NT2/D1 (cell line): ENCODE results near the gene PLEKHA5.

ENCODE experiments used
- DNase-seq: peaks from one replicate; pipeline ENCODE4 v3.0.0-alpha.2; 2011; ENCODE audit warnings: low read depth, low spot score
- H3K27me3 ChIP-seq: 2 replicates; pipeline ENCODE4 v1.6.0; 2011; ENCODE audit warnings: mild to moderate bottlenecking; ENCODE audit not compliant: insufficient read length, insufficient read depth
- H3K36me3 ChIP-seq: 2 replicates; pipeline ENCODE4 v1.6.1; 2011; ENCODE audit warnings: mild to moderate bottlenecking, low read length, mixed read lengths; ENCODE audit not compliant: insufficient read depth, insufficient read length
- H3K4me1 ChIP-seq: 2 replicates; pipeline ENCODE4 v1.5.1; 2011; ENCODE audit not compliant: insufficient read depth, insufficient read length
- H3K4me3 ChIP-seq: 2 replicates; pipeline ENCODE4 v1.5.1; 2011; ENCODE audit warnings: low read depth; ENCODE audit not compliant: insufficient read length
- H3K9ac ChIP-seq: 2 replicates; pipeline ENCODE4 v1.6.0; 2011; ENCODE audit warnings: low read depth; ENCODE audit not compliant: insufficient read length
- H3K9me3 ChIP-seq: 2 replicates; pipeline ENCODE4 v1.5.1; 2011; ENCODE audit warnings: mild to moderate bottlenecking, low read length; ENCODE audit not compliant: insufficient read depth
- SUZ12 ChIP-seq: IDR thresholded peaks from 2 replicates; pipeline ENCODE4 v1.6.1; 2011; ENCODE audit not compliant: insufficient read length, insufficient read depth; ENCODE audit errors: extremely low read depth
- YY1 ChIP-seq: IDR thresholded peaks from 2 replicates; pipeline ENCODE4 v1.6.1; 2011; ENCODE audit not compliant: insufficient read length, insufficient read depth
- ZNF274 ChIP-seq: IDR thresholded peaks from 2 replicates; pipeline ENCODE4 v1.6.1; 2011; ENCODE audit warnings: mild to moderate bottlenecking, low read depth, low read length

The PLEKHA5 gene

DNA sequence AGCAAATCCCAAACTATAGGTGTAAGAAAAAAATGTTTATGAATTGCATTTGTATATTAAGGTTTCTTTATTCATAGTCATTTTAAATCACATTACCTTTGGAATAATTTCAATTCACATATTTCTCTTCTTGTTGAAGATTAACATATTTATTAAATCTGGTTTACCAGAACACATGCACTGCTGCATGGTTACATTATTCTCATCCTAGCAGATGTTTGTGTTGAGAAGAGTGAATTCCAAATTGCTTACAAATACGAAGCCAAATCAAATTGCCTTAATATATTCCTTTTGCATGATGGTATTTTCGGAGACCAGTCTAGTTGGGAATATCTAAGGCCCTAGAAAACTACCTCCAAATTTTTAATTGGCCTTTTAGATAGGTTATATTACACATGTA lies 130.6 kb downstream of the PLEKHA5 start:
- no peak for DNase-seq
- H3K4me3 ChIP-seq = no peak overlapping the region
- no peaks in the 10 kb centered on the region for H3K27me3 ChIP-seq
- peaks cover 33% of the 10 kb centered on the region for H3K36me3 ChIP-seq
- TF ChIP-seq SUZ12 = no peak
- TF ChIP-seq YY1 = no peak
- no peak for TF ChIP-seq ZNF274
- H3K9me3 ChIP-seq = no peaks in the 10 kb centered on the region
- no peaks in the 10 kb centered on the region for H3K4me1 ChIP-seq
- no peak overlapping the region for H3K9ac ChIP-seq

DNA sequence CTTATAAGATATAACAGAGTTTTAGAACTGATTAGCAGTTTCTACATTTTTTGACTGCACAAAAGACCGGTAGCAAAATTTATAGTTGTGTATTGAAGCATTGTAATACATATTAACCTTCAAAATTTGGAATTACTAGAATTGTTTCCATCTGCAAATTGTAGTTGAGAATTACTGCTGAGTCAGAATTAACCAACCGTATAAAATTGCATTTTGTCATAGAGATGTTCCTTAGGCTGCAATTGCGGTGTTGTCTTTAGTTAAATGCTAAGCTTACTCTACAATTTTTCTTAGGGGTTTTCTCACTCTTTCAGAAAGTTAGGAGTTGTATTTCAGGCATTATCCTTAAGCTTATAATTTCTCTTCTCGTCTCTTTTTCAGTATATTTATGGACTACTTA lies 132.2 kb downstream of the PLEKHA5 start:
- H3K9ac ChIP-seq = no peak overlapping the region
- no peaks in the 10 kb centered on the region for H3K4me1 ChIP-seq
- TF ChIP-seq SUZ12 = no peak
- TF ChIP-seq YY1 = no peak
- no peak for TF ChIP-seq ZNF274
- H3K36me3 ChIP-seq = peaks cover 33% of the 10 kb centered on the region
- no peak overlapping the region for H3K4me3 ChIP-seq
- no peak for DNase-seq
- H3K9me3 ChIP-seq = no peaks in the 10 kb centered on the region
- H3K27me3 ChIP-seq = no peaks in the 10 kb centered on the region

DNA sequence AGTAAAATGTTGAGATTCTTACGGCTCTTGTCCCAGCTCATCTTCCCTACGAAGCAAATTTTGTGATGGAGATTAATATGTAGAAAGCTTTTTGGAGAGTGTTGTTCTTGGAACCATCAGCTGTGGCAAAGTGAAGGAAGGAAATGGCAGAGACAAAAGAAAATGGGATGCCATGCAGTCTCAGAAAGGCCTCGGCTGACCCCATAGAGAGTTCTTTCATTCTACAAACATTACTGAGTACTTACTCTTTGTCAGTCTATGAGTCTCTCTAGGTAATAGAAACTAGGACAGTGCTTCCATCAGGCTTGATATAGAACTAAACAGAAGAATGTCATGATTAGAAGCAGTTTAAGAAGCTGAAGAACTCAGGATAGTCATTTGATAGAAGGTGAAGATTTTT lies 134.1 kb downstream of the PLEKHA5 start:
- peaks cover 30% of the 10 kb centered on the region for H3K36me3 ChIP-seq
- no peak for TF ChIP-seq SUZ12
- TF ChIP-seq ZNF274 = no peak
- no peak for TF ChIP-seq YY1
- no peak overlapping the region for H3K9ac ChIP-seq
- H3K4me1 ChIP-seq = no peaks in the 10 kb centered on the region
- H3K27me3 ChIP-seq = no peaks in the 10 kb centered on the region
- no peaks in the 10 kb centered on the region for H3K9me3 ChIP-seq
- peak; percentile 89 for DNase-seq
- no peak overlapping the region for H3K4me3 ChIP-seq

DNA sequence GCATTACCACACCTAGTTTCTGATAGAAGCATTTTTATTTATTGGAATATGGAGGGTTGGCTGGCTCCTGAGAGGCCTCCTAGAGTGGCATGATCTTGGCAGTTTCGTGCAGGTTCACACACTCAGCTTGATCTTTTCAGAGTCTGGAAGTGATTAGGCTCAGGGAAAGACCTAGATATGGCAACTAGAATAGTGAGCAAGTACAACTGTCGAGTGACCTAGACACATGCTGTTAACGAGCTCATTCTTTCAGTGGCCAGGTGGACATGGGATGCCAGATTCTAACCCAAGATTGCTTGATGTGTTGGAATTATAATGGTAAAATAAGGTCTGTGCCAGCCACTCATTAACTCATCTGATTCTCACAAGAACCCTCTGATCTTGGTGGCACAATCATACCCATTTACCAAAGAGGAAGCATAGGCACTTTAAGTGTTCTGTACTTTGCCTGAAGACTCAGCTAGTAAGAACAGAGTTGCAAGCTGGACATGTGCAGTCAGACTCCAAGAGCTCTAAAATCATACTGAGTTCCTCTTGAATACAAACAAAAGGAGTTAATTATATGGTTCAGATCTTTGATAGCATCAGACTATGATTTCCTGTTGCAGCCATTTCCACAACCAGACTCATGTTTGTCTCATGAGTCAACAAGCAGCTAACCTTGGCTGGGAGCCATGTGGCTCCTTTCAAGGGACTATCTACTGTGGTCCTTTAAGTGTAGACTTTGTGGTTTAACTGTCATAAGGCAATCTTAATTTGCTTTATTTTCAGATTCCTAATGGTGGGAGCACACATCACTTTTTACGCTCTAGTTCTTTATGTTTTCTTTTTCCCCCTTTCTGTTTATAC lies 144.2 kb downstream of the PLEKHA5 start:
- H3K4me3 ChIP-seq = no peak overlapping the region
- no peak overlapping the region for H3K9ac ChIP-seq
- no peak for DNase-seq
- no peaks in the 10 kb centered on the region for H3K9me3 ChIP-seq
- H3K36me3 ChIP-seq = peaks cover 64% of the 10 kb centered on the region
- no peaks in the 10 kb centered on the region for H3K4me1 ChIP-seq
- TF ChIP-seq SUZ12 = no peak
- TF ChIP-seq ZNF274 = no peak
- TF ChIP-seq YY1 = no peak
- no peaks in the 10 kb centered on the region for H3K27me3 ChIP-seq

DNA sequence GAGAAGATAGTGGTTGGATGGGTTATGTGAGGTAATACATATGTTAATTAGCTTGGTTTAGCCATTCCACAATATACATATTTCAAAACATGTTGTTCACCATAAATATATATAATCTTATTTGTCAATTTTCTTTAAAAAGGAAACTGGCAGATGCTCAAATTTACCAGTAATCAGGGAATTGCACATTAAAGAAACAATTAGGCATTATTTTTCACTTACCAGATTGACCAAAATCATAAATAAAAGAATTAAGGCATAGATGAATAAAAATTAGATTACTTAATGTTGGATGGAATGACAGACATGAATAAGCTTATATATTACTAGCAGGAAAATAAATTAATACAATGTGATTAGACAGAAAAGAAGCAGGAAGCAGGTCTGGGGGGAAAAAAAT lies 147.2 kb downstream of the PLEKHA5 start:
- Histone ChIP-seq H3K36me3 (peaks cover 68% of the 10 kb centered on the region), H3K9me3 (no peaks in the 10 kb centered on the region), H3K4me1 (no peaks in the 10 kb centered on the region), H3K4me3 (no peak overlapping the region), H3K9ac (no peak overlapping the region), H3K27me3 (no peaks in the 10 kb centered on the region)
- TF ChIP-seq YY1 (no peak), ZNF274 (no peak), SUZ12 (no peak)
- no peak for DNase-seq

DNA sequence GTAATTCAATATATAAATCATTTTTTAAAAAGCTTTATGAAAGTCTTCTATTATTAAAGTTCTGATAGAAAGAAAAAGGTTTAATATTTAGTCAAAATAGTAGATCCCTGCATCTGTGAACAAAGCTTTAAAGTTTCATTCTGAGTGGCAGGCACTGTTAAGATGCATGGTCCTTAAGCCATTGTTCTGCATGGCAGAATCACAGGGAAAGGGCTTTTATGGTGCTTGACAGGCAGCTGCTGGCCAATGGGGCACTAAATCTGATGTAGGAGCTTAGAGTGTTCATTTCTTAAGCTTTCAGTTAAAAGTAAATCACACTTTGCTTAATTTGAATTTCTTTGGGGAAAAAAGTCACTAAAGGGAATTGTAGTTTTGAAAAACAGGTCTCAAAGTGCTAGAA lies 148.2 kb downstream of the PLEKHA5 start:
- Histone ChIP-seq H3K27me3 (no peaks in the 10 kb centered on the region), H3K4me1 (no peaks in the 10 kb centered on the region), H3K4me3 (no peak overlapping the region), H3K9me3 (no peaks in the 10 kb centered on the region), H3K36me3 (peaks cover 63% of the 10 kb centered on the region), H3K9ac (no peak overlapping the region)
- DNase-seq = no peak
- no peak for TF ChIP-seq ZNF274
- no peak for TF ChIP-seq YY1
- no peak for TF ChIP-seq SUZ12

DNA sequence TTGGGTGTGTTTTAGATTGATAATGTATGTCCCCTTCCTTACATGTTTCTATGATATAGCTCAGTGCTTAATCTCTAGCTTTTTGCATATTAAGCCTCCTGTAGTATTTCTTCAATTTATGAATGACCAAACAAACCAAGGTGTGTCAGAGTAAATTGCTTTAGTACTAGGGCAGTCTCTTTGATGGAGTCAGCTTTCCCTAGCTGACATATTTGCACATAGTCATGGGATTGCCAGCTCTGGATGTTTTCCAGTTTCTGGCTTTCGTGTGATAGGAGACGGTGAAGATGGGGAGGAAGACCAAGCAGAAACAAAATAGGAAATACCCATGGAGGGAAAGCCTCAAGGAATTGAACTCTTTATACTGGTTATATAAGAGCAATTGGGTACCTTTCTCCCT lies 148.9 kb downstream of the PLEKHA5 start:
- DNase-seq = no peak
- Histone ChIP-seq H3K27me3 (no peaks in the 10 kb centered on the region), H3K9ac (no peak overlapping the region), H3K4me3 (no peak overlapping the region), H3K4me1 (no peaks in the 10 kb centered on the region), H3K36me3 (peaks cover 60% of the 10 kb centered on the region), H3K9me3 (no peaks in the 10 kb centered on the region)
- TF ChIP-seq YY1 (no peak), ZNF274 (no peak), SUZ12 (no peak)
